GM12874 (cell line): ENCODE results near the gene MED20.

Experiments
- TF ChIP-seq, protein P1 (sequence below): IDR thresholded peaks from 2 replicates; pipeline ENCODE4 v1.5.1; 2011; ENCODE audit warnings: low read depth, mild to moderate bottlenecking, control low read depth, low read length, moderate library complexity; ENCODE audit not compliant: insufficient read depth

MED20 gene

DNA sequence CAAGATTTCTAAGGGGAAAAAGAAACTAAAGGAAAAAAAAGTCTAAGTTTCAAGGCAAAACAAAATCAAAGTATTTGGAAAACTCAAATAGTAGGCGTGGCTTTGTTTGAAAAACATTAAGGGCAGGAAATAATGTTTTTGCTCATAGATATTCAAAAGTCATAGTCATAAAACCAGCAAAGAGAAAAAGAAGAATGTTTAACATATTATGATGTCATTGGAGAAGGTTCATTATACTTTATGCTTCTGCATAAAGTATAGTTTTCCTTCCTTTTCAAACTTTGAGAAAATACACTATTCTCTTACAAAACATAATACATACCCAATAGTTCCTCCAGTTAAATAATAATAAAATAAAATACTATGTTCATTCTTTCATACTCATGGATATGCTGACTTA lies 39.4 kb downstream of the MED20 start:
- TF ChIP-seq, protein P1, sequence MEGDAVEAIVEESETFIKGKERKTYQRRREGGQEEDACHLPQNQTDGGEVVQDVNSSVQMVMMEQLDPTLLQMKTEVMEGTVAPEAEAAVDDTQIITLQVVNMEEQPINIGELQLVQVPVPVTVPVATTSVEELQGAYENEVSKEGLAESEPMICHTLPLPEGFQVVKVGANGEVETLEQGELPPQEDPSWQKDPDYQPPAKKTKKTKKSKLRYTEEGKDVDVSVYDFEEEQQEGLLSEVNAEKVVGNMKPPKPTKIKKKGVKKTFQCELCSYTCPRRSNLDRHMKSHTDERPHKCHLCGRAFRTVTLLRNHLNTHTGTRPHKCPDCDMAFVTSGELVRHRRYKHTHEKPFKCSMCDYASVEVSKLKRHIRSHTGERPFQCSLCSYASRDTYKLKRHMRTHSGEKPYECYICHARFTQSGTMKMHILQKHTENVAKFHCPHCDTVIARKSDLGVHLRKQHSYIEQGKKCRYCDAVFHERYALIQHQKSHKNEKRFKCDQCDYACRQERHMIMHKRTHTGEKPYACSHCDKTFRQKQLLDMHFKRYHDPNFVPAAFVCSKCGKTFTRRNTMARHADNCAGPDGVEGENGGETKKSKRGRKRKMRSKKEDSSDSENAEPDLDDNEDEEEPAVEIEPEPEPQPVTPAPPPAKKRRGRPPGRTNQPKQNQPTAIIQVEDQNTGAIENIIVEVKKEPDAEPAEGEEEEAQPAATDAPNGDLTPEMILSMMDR = no peak

DNA sequence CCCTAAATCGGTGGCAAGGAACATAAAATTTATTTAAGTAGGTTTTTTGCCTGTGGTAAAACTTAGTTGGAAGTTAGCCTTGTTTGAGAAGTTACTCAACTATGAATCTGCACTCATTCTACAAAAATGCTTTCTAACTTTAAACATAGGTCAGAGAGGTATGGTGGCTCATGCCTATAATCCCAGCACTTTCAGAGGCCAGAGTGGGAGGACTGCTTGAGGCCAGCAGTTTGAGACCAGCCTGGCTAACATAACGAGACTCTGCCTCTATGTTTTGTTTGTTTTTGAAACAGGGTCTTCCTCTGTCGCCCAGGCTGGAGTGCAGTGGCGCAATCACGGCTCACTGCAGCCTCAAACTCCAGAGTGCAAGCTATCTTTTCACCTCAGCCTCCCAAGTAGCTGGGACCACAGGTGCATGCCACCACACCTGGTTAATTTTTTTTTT lies 42.0 kb downstream of the MED20 start:
- TF ChIP-seq, protein P1 = no peak

DNA sequence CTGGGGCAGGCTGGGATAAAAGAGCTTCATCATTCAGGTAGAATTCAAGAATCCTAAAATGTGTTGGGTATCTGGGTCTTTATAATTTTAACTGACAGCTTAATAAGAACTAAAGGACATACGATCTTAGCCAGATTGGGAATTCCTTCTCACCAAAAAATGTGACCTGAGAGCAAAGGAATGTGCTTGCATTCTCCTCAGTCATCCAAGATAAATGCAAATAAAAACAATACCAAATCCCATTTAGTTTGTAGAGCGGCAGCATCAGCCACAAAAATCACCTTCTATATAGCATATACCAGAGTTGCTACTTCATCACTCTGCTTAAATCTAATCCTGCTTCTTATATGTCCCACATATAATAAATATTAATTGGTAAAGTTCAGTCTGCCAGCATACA lies 42.7 kb downstream of the MED20 start:
- TF ChIP-seq, protein P1 = no peak

DNA sequence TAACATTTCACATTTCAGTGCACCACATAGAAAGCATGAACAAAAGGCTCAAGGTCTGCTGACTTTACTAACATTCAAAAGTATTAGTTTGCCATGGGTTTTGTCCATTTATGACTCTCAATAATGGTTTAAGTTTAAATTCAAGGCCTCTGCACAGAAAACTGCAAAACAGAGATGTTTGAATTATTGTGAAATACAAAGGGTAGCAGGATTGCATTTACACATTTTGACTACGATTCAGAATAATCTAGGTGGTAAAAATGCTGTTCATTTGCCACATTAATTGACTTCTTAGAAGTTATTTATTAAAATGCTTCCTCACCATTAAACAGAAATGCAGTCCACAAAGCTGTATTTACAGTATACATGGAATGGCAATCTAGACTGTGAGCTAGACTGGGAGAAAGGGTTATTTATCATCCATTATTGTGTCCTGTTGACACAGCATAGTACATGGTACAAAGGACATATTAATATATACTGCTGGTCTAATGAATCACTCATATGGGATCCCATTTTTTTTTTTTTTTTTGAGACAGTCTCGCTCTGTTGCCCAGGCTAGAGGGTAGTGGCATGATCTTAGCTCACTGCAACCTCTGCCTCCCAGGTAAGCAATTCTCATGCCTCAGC lies 43.8 kb downstream of the MED20 start:
- TF ChIP-seq, protein P1 = no peak

DNA sequence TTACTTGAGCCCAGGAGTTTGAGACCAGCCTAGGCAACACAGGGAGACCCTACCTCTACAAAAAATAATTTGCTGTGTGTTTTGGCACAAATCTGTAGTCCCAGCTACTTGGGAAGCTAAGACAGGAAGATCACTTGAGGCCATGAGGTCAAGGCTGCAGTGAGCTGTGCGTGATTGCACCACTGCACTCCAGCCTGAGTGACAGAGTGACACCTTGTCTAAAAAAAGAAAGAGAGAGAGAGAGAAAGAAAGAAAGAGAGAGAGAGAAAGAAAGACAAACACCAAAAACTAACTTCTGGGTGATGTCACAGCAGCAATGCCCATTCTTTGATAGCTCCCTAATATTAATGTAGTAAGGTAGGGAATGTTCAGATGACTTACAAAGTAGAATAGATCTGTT lies 46.2 kb downstream of the MED20 start:
- TF ChIP-seq, protein P1 = no peak

DNA sequence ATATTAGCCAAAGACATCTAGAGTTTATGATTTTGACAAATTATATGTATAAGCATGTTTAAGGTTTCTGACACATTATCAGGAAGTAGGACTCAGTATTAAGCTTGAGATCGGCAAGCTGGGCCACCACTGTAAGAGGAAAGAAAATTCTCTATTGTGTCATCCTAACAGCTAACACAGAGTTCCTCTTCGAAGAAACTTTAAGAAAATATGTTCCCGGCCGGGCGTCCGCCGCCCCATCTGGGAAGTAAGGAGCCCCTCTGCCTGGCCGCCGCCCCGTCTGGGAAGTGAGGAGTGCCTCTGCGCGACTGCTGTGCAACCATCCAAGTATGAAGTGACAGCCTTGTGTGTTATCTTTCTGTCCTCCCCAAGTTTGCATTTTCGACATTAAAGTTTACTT lies 48.8 kb downstream of the MED20 start:
- TF ChIP-seq, protein P1 = no peak

DNA sequence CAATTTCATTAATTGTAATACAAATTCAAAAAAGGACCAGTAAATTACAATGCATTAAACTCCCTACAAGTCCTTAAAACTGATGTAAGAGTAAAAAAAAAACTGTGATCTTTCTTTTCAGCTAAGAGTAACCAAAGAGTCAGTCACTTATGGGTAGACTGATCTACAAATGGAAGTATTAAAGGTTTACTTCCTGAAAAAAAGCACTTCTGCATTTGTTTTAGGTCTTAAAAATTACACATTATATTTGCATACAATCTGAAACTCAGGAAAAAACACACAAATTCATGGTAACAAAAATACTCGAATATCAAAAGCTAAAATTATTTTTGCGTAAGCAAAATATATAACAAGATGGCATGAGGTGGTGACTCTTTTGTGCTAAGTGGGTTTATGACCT lies 49.2 kb downstream of the MED20 start:
- TF ChIP-seq, protein P1 = no peak
